ENCODE measurements around the gene BRD7.

Gene BRD7

DNA sequence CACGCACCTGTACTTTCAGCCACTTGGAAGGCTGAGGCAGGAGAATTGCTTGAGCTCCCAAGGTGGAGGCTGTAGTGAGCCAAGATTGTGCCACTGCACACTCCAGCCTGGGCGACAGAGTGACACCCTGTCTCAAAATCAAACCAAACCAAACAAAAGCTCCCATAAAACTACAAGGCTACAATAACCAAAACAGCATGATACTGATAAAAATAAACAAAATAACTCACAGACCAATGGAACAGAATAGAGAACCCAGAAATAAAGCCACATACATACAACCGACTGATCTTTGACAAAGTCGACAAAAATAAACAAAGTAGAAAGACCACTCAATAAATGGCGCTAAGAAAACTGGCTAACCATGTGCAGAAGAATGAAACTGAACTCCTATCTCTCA is 37.2 kb downstream of the BRD7 start:
- Histone ChIP-seq H3K9ac (ENCODE audit: low read length) (no peak overlapping the region), H3K27ac (ENCODE audit: low read depth, low read length) (no peak overlapping the region), H3K4me2 (ENCODE audit: low read depth, low read length, poor library complexity, severe bottlenecking) (no peak overlapping the region), H3K27me3 (ENCODE audit: low read length) (no peaks in the 10 kb centered on the region), H3K36me3 (ENCODE audit: low read length) (peaks cover 48% of the 10 kb centered on the region), H2AFZ (ENCODE audit: low read depth, low read length, severe bottlenecking) (no peak overlapping the region), H3K9me3 (ENCODE audit: insufficient read depth, low read length) (no peaks in the 10 kb centered on the region), H3K9me2 (replicated peaks; ENCODE audit: insufficient read depth, low read length) (no peaks in the 10 kb centered on the region), H3F3A (ENCODE audit: insufficient read depth) (peaks cover 4% of the 10 kb centered on the region; the same call in 1 of the 2 replicates), H4K20me1 (ENCODE audit: low read depth, low read length) (no peaks in the 10 kb centered on the region), H3K79me2 (ENCODE audit: insufficient read depth, low read length) (no peaks in the 10 kb centered on the region), H3K4me3 (ENCODE audit: insufficient read depth, low read length, poor library complexity, severe bottlenecking) (no peak overlapping the region)
- TF ChIP-seq EZH2phosphoT487 (conservative IDR thresholded peaks at IDR 0.05; ENCODE audit: low read length) (no peak), CTCF (IDR thresholded peaks at IDR 0.05; ENCODE audit: insufficient read depth, low read length, poor library complexity, severe bottlenecking) (no peak)

- H3K9me2 ChIP-seq (replicated peaks; ENCODE audit: insufficient read depth, low read length): no peaks in the 10 kb centered on the region
- no peak for TF ChIP-seq CTCF (IDR thresholded peaks at IDR 0.05; ENCODE audit: insufficient read depth, low read length, poor library complexity, severe bottlenecking)
- TF ChIP-seq EZH2phosphoT487 (conservative IDR thresholded peaks at IDR 0.05; ENCODE audit: low read length): no peak
- no peaks in the 10 kb centered on the region for H3K9me3 ChIP-seq (ENCODE audit: insufficient read depth, low read length)
- H2AFZ ChIP-seq (ENCODE audit: low read depth, low read length, severe bottlenecking): no peak overlapping the region
- no peak overlapping the region for H3K9ac ChIP-seq (ENCODE audit: low read length)
- no peaks in the 10 kb centered on the region for H3K79me2 ChIP-seq (ENCODE audit: insufficient read depth, low read length)
- peaks cover 51% of the 10 kb centered on the region for H3K36me3 ChIP-seq (ENCODE audit: low read length)
- no peak overlapping the region for H3K4me2 ChIP-seq (ENCODE audit: low read depth, low read length, poor library complexity, severe bottlenecking)
- no peaks in the 10 kb centered on the region for H3K27me3 ChIP-seq (ENCODE audit: low read length)
- H3K27ac ChIP-seq (ENCODE audit: low read depth, low read length): no peak overlapping the region
- H3F3A ChIP-seq (ENCODE audit: insufficient read depth): peaks cover 4% of the 10 kb centered on the region; the same call in 1 of the 2 replicates
- H3K4me3 ChIP-seq (ENCODE audit: insufficient read depth, low read length, poor library complexity, severe bottlenecking): no peak overlapping the region
- no peaks in the 10 kb centered on the region for H4K20me1 ChIP-seq (ENCODE audit: low read depth, low read length)
These were observed 39.2 kb downstream of the BRD7 start for GRCh38 chr16:50329446-50330189.

GRCh38 chr16:50326835-50327465 is 41.8 kb downstream of the BRD7 start:
- Histone ChIP-seq H3K9me3 (ENCODE audit: insufficient read depth, low read length) (no peaks in the 10 kb centered on the region), H3K27me3 (ENCODE audit: low read length) (no peaks in the 10 kb centered on the region), H4K20me1 (ENCODE audit: low read depth, low read length) (no peaks in the 10 kb centered on the region), H3K27ac (ENCODE audit: low read depth, low read length) (no peak overlapping the region), H3K9me2 (replicated peaks; ENCODE audit: insufficient read depth, low read length) (no peaks in the 10 kb centered on the region), H3K36me3 (ENCODE audit: low read length) (peaks cover 49% of the 10 kb centered on the region; the same call in 1 of the 2 replicates), H3F3A (ENCODE audit: insufficient read depth) (peaks cover 4% of the 10 kb centered on the region; the same call in 1 of the 2 replicates), H3K4me2 (ENCODE audit: low read depth, low read length, poor library complexity, severe bottlenecking) (no peak overlapping the region), H2AFZ (ENCODE audit: low read depth, low read length, severe bottlenecking) (no peak overlapping the region), H3K9ac (ENCODE audit: low read length) (no peak overlapping the region), H3K79me2 (ENCODE audit: insufficient read depth, low read length) (no peaks in the 10 kb centered on the region), H3K4me3 (ENCODE audit: insufficient read depth, low read length, poor library complexity, severe bottlenecking) (no peak overlapping the region)
- TF ChIP-seq CTCF (IDR thresholded peaks at IDR 0.05; ENCODE audit: insufficient read depth, low read length, poor library complexity, severe bottlenecking): peak; percentile 30
- no peak for TF ChIP-seq EZH2phosphoT487 (conservative IDR thresholded peaks at IDR 0.05; ENCODE audit: low read length)
